Loucy (cell line): ENCODE data around the gene MED13L.

Source experiments
- H2AFZ ChIP-seq: fragments of 200-600 bp; sonication (generic); 2 replicates; pipeline ENCODE4 v1.6.0; 2016; ENCODE audit warnings: antibody characterized with exemption, mild to moderate bottlenecking, low read length, moderate library complexity
- H3F3A ChIP-seq: fragments of 200-600 bp; 2 replicates; pipeline ENCODE4 v1.6.0; 2016; ENCODE audit warnings: antibody characterized with exemption, low read depth, mild to moderate bottlenecking
- H3K27me3 ChIP-seq: fragments of 200-600 bp; sonication (generic); 2 replicates; pipeline ENCODE4 v1.6.1; 2014; ENCODE audit warnings: low read length, mild to moderate bottlenecking; ENCODE audit not compliant: insufficient read depth, poor library complexity, severe bottlenecking
- H3K36me3 ChIP-seq: fragments of 200-600 bp; sonication (generic); 2 replicates; pipeline ENCODE4 v1.6.1; 2016; ENCODE audit warnings: low read length; ENCODE audit not compliant: insufficient read depth
- H3K4me1 ChIP-seq: fragments of 200-600 bp; sonication (generic); 2 replicates; pipeline ENCODE4 v1.5.1; 2014; ENCODE audit warnings: low read length, mild to moderate bottlenecking; ENCODE audit not compliant: insufficient read depth, poor library complexity, severe bottlenecking
- H3K4me2 ChIP-seq: fragments of 200-600 bp; sonication (generic); 2 replicates; pipeline ENCODE4 v1.6.0; 2014; ENCODE audit warnings: antibody characterized with exemption, low read length, low read depth, mild to moderate bottlenecking; ENCODE audit not compliant: poor library complexity, severe bottlenecking
- H3K4me3 ChIP-seq: fragments of 200-600 bp; sonication (generic); 2 replicates; pipeline ENCODE4 v1.5.1; 2014; ENCODE audit warnings: low read length, mild to moderate bottlenecking, mixed read lengths; ENCODE audit not compliant: poor library complexity, severe bottlenecking
- H3K79me2 ChIP-seq: fragments of 200-600 bp; sonication (generic); 2 replicates; pipeline ENCODE4 v1.6.1; 2014; ENCODE audit warnings: low read length; ENCODE audit not compliant: insufficient read depth
- H3K9ac ChIP-seq: fragments of 200-600 bp; sonication (generic); 2 replicates; pipeline ENCODE4 v1.6.0; 2014; ENCODE audit warnings: mild to moderate bottlenecking, low read depth, low read length, moderate library complexity; ENCODE audit not compliant: poor library complexity, severe bottlenecking
- H3K9me2 ChIP-seq: fragments of 200-600 bp; sonication (generic); replicated peaks from 2 replicates; pipeline ENCODE4 v1.6.1; 2016; ENCODE audit warnings: low read depth, low read length, mixed read lengths
- H3K9me3 ChIP-seq: fragments of 200-600 bp; sonication (generic); 2 replicates; pipeline ENCODE4 v1.6.1; 2014; ENCODE audit warnings: mild to moderate bottlenecking, antibody characterized with exemption, low read length, low read depth; ENCODE audit not compliant: insufficient read depth
- H4K20me1 ChIP-seq: fragments of 200-600 bp; sonication (generic); 2 replicates; pipeline ENCODE4 v1.6.0; 2014; ENCODE audit warnings: antibody characterized with exemption, low read length, mild to moderate bottlenecking; ENCODE audit not compliant: insufficient read depth, poor library complexity, severe bottlenecking
- CTCF ChIP-seq: fragments of 200-600 bp; sonication (generic); conservative IDR thresholded peaks from 2 replicates; pipeline ENCODE4 v1.5.1; 2014; ENCODE audit warnings: mild to moderate bottlenecking, antibody characterized with exemption, low read length
- EZH2phosphoT487 ChIP-seq: fragments of 200-600 bp; IDR thresholded peaks from 2 replicates; pipeline ENCODE4 v1.6.1; 2018; ENCODE audit warnings: antibody characterized with exemption, mild to moderate bottlenecking, moderate library complexity, borderline replicate concordance

Gene MED13L

GRCh38 chr12:116247377-116247776, 30.1 kb downstream of the MED13L start:
- H3K9me3 ChIP-seq, result peaks cover 10% of the 10 kb centered on the region; the same call in 1 of the 2 replicates
- peaks cover 66% of the 10 kb centered on the region for H4K20me1 ChIP-seq
- TF ChIP-seq CTCF, result no peak
- no peak for TF ChIP-seq EZH2phosphoT487
- H2AFZ ChIP-seq, result no peak overlapping the region
- no peak overlapping the region for H3K9ac ChIP-seq
- H3K4me3 ChIP-seq, result no peak overlapping the region
- H3K4me2 ChIP-seq, result no peak overlapping the region
- H3K79me2 ChIP-seq, result peaks cover 98% of the 10 kb centered on the region
- H3K4me1 ChIP-seq, result peaks cover 42% of the 10 kb centered on the region
- H3K36me3 ChIP-seq, result no peaks in the 10 kb centered on the region
- no peaks in the 10 kb centered on the region for H3F3A ChIP-seq
- H3K27me3 ChIP-seq, result no peaks in the 10 kb centered on the region
- H3K9me2 ChIP-seq, result no peaks in the 10 kb centered on the region

- Histone ChIP-seq H3K4me1 (peaks cover 42% of the 10 kb centered on the region), H3K9me2 (no peaks in the 10 kb centered on the region), H3K9me3 (peaks cover 7% of the 10 kb centered on the region; the same call in 1 of the 2 replicates), H3K27me3 (no peaks in the 10 kb centered on the region), H4K20me1 (peaks cover 66% of the 10 kb centered on the region), H3F3A (no peaks in the 10 kb centered on the region), H3K36me3 (no peaks in the 10 kb centered on the region), H2AFZ (no peak overlapping the region), H3K9ac (no peak overlapping the region), H3K79me2 (peaks cover 98% of the 10 kb centered on the region), H3K4me3 (no peak overlapping the region), H3K4me2 (no peak overlapping the region)
- no peak for TF ChIP-seq CTCF
- no peak for TF ChIP-seq EZH2phosphoT487
Observed at GRCh38 chr12:116246490-116247179, 30.9 kb downstream of the MED13L start.

GRCh38 chr12:116245189-116245588, 32.3 kb downstream of the MED13L start:
- no peaks in the 10 kb centered on the region for H3K36me3 ChIP-seq
- peaks cover 42% of the 10 kb centered on the region for H3K4me1 ChIP-seq
- H3K27me3 ChIP-seq, result no peaks in the 10 kb centered on the region
- H3F3A ChIP-seq, result no peaks in the 10 kb centered on the region
- H3K4me3 ChIP-seq, result no peak overlapping the region
- H3K9me3 ChIP-seq, result peaks cover 6% of the 10 kb centered on the region; the same call in 1 of the 2 replicates
- no peak overlapping the region for H2AFZ ChIP-seq
- TF ChIP-seq CTCF, result no peak
- TF ChIP-seq EZH2phosphoT487, result no peak
- H3K9me2 ChIP-seq, result no peaks in the 10 kb centered on the region
- peaks cover 98% of the 10 kb centered on the region for H3K79me2 ChIP-seq
- no peak overlapping the region for H3K9ac ChIP-seq
- H4K20me1 ChIP-seq, result peaks cover 66% of the 10 kb centered on the region
- no peak overlapping the region for H3K4me2 ChIP-seq
